ENCODE measurements around the gene TNFAIP8L2.

DNA sequence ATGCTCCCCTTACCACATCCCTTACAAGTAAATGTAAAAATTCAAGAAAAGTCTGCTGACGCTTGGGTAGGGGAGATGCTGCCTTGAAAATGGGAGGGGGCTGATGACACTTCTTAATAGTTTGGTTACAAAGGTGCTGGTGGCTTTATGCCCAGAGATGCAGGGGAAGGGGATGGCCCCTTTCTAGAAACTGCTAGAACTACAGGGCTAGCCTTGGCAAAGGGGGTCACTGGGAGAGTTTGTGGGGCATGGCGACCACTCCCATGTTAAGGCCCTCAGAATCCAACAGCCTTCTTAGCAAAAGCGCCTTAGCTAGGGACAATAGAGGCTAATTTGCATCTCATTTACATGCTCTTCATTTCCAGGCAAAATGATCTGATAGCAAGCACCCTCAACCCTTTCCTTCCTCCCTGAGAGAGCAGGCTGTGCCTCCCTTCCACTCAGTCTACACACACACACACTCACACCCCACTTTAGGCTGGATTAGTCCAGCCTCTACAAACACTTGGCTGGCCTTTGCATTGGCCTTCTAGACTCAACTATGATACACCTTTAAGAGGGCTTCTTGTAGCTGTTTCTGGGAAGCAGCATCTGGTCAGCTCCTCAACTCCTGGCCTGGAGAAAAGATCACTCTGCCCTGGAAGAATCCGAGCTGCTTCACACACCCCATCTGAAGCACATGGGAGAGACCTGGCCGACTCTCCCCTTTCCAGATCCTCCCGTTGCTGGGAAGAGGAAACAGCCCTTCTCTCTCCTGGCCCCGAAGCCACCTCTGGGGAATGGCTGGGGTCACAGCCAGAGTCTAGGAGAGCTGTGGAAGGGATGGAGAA, 11.8 kb upstream of the TNFAIP8L2 start:
- TF ChIP-seq, protein P1, sequence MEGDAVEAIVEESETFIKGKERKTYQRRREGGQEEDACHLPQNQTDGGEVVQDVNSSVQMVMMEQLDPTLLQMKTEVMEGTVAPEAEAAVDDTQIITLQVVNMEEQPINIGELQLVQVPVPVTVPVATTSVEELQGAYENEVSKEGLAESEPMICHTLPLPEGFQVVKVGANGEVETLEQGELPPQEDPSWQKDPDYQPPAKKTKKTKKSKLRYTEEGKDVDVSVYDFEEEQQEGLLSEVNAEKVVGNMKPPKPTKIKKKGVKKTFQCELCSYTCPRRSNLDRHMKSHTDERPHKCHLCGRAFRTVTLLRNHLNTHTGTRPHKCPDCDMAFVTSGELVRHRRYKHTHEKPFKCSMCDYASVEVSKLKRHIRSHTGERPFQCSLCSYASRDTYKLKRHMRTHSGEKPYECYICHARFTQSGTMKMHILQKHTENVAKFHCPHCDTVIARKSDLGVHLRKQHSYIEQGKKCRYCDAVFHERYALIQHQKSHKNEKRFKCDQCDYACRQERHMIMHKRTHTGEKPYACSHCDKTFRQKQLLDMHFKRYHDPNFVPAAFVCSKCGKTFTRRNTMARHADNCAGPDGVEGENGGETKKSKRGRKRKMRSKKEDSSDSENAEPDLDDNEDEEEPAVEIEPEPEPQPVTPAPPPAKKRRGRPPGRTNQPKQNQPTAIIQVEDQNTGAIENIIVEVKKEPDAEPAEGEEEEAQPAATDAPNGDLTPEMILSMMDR (conservative IDR thresholded peaks at IDR 0.05 in 1 of 2, IDR thresholded peaks at IDR 0.05 in 1 of 2; ENCODE audit: low read depth in 1 of 2, low read length in 2 of 2): no peak
- no peak for TF ChIP-seq EZH2 (IDR thresholded peaks at IDR 0.05; ENCODE audit: low read length, missing control alignments)
